GM12875 (cell line): ENCODE measurements around the gene NOTCH3.

Experiments
- H3K4me3 ChIP-seq: one replicate; pipeline ENCODE4 v1.5.1; 2011; ENCODE audit warnings: low read depth, low read length, control low read depth
- TF ChIP-seq, protein P1 (sequence below): IDR thresholded peaks from 2 replicates; pipeline ENCODE4 v1.5.1; 2011; ENCODE audit warnings: low read depth, mild to moderate bottlenecking, control low read depth, inconsistent platforms, low read length, moderate library complexity, borderline replicate concordance; ENCODE audit not compliant: insufficient read depth

NOTCH3 gene

DNA sequence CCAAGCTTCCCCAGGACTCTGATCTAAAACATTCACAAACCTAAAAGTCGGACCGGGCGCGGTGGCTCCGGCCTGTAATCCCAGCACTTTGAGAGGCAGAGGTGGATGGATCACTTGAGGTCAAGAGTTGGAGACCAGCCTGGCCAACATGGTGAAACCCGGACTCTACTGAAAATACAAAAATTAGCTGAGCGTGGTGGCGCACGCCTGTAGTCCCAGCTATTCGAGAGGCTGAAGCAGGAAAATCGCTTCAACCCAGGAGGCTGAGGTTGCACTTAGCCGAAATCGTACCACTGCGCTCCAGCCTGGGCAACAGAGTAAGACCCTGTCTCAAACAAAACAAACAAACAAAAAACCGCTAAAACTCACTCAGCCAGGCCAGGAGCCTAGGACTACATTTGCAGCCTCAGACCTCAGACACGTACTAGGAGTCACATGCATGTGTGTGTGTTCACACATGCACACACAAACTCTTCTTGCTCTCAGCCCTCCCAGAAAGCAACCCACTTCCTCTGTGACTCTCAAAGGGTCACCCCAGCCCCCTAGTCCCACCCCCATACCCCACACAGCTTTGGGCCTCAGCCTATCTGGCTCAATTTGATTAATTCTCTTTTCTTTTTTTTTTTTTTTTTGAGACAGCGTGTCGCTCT, 704 bp upstream of the NOTCH3 start:
- TF ChIP-seq, protein P1, sequence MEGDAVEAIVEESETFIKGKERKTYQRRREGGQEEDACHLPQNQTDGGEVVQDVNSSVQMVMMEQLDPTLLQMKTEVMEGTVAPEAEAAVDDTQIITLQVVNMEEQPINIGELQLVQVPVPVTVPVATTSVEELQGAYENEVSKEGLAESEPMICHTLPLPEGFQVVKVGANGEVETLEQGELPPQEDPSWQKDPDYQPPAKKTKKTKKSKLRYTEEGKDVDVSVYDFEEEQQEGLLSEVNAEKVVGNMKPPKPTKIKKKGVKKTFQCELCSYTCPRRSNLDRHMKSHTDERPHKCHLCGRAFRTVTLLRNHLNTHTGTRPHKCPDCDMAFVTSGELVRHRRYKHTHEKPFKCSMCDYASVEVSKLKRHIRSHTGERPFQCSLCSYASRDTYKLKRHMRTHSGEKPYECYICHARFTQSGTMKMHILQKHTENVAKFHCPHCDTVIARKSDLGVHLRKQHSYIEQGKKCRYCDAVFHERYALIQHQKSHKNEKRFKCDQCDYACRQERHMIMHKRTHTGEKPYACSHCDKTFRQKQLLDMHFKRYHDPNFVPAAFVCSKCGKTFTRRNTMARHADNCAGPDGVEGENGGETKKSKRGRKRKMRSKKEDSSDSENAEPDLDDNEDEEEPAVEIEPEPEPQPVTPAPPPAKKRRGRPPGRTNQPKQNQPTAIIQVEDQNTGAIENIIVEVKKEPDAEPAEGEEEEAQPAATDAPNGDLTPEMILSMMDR: no peak
- no peak overlapping the region for H3K4me3 ChIP-seq

DNA sequence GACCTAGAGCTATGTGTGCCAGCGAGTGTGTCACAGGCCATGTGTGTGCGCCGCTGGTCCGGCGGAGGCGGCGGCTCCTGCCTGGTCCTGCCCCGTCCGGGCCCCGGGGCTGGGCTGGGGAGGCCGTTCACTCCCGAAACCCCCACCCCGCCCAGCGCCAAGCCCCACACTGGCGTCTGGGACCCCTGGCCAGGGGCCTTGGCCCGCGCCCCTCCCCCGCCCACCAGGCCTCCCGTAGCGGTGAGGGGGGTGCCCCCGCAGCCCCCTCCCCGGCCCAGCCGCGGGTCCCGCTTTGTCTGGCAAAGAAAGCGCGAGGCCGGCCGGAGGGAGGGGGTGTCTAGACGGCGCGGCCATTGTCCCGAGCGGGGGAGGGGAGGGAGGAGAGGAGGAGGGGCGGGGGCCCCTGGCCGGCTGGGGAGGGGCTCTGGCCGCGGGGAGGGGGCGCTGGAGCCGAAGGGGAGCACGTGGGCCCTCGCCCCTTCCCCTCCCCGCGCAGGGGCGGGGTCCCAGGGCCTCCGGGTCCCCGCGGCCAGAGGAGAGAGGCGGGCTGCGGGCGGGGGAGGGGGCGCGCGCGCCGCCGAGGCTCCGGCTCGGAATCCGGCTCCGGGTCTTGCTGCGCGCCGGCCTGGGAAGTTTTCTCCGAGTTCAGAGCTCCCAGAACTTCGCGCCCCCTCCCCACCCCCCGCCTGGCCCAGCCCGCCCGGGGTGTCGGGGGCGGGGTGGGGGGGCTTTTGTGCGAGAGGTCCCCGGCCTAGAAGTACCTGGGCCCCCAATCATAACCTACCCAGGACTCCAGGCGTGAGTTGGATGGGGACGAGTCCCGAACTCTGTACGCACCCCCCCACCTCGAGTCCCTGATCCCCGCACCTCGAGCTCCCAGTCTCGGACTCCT, 888 bp downstream of the NOTCH3 start:
- no peak overlapping the region for H3K4me3 ChIP-seq
- TF ChIP-seq, protein P1: no peak

DNA sequence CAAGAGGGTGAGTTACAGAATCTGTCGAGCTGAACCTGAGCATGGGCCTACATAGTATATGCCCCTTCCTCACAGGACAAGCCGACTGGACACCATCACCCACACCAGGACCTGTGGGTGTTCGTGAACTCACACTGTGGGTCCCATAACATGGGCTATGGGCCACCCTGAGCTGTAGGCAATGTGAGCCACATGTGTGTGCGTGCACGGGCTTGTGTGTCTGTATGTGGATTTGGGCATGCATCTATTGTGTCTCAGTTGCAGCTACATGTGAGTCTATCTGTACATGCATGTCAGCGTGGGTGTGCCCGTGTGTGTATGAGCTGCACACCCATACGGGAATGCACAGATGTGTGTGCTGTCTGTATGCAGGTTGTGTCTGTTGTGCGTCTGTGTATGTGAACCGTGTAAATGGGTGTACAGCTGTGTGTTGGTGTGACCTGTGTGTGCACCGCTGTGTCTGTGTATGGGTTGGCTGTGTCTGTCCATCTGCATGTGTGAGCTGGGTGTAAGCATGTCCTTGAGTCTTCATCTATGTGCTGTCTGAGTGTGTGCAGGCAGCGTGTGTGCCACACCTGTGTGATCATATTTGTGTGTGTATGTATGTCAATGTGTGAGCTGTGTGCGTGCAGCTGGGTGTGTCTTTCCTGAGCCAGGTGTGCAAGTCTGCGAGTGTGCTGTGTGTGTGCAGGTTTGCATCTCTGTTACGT, 1.7 kb downstream of the NOTCH3 start:
- H3K4me3 ChIP-seq: no peak overlapping the region

DNA sequence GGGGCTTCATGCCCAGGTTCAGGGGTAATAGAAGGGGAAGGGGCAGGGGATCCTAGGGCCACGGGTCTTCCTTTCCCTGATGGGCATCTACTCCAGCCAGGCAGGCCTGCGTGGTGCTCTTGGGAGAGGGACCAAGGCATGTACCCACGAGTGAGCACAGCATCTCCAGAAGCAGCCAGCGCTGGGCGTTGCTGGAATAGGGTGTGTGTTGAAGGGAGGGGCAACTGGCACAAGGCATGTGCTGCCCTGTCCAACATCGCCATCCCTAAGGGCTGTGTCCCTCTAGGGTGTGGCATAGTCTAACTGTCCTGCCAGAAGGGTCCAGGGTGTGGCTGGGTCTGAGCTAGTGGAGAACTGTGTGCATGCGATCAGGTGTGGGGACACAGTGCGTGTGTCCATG, 2.9 kb downstream of the NOTCH3 start:
- TF ChIP-seq, protein P1: no peak
- H3K4me3 ChIP-seq: no peak overlapping the region

More for the DNA sequence above, 1.7 kb downstream of the NOTCH3 start:
- TF ChIP-seq, protein P1: no peak

DNA sequence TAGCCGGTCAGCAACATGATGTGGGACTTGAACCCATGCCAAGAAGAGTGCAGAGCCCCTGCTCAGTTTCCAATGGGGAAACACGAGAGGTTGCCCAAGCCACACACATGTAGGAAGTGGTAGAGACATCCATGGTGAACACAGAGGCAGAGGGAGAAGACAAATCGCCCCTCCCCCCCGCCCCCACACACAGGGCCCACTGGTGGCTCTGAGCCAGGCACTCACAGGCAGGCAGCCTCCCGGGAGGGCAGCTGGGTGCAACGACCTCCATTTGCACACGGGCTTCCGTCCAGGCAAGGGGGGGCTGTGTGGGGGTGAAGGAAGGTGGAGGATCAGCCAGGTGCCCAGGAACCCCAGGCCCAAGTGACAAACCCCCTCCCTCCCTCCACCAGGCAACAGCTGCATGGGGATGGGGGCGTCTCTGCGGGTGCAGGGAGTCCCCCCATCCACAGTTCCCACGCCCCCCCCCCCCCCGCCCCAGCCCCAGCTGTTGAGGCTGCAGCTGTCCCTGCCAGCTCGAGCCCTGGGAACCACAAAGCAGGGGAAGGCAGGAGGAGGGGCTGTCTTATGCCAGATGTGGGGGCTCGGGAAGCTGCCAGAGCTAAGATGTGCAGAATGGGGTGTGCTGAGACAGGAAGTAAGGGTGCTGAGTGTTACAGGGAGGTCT, 3.4 kb downstream of the NOTCH3 start:
- no peak overlapping the region for H3K4me3 ChIP-seq
- TF ChIP-seq, protein P1: no peak

DNA sequence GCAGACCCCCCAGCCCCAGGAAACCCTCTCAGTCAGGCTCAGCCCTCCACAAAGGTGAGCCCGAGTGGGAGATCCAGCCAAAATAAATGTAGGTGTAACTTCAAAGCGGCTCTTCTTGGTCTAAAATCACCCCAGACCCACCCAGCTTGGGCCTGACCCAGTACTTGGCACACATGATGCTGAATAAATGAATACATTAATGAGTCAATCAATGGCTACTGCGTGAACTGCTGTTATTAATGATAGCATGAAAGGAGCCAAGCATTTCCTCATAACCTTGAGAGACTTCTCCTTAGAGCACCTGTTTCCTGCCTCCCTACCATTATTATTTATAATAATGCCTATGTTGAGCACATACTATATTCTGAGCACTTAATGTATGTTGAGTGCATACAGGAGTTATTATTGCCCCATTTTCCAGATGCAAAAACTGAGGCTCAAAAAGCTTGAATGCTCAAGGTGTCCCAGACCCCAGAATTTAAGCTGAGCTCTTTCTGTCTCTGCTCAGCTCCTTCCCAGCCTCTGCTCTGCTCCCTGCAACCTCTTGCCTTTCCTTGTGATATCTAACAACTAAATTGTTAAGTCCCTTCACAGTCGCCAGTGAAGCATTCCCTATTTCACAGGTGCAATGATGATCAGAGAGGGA, 4.3 kb downstream of the NOTCH3 start:
- TF ChIP-seq, protein P1: no peak
- H3K4me3 ChIP-seq: no peak overlapping the region
